ENCODE measurements around the gene ARHGEF17.

The ARHGEF17 gene

DNA sequence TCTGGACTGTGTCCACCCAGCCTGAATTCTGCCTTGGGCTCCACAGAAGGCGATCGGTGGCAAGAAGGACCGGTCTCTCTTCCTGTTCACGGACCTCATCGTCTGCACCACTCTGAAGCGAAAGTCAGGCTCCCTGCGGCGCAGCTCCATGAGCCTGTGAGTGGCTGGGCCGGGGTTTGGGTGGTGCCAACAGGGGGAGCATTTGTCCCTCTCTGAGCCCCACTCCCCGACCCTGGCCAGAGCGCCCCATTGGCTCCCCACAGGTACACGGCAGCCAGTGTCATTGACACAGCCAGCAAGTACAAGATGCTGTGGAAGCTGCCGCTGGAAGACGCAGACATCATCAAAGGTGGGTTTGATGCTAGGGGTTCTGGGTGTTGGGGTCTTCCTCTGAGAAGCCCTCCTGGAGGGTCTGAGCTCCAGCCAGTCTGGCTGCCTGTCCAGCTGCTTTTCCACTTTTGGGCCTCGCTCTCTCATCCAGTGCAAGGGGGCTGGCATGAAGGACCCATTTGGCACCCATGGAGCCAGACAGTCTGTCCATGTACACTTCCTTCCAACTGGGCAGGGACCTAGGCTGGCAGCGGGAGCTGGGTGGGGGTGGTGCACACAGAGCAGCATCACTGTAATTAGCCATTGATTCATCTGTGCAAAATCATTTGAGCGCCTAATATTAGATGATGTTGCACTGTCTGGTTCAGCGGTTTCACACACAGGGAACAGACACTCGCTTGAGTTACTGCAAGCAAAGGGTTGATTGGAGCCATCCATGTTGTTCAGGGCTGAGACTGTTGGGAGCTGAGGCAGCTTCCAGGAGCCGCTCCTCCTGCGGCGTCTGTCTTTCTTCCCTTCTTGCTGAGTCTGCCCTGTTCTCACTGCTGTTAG is 49.1 kb downstream of the ARHGEF17 start:
- no peak for DNase-seq (ENCODE audit: low read depth in 2 of 2)

DNA sequence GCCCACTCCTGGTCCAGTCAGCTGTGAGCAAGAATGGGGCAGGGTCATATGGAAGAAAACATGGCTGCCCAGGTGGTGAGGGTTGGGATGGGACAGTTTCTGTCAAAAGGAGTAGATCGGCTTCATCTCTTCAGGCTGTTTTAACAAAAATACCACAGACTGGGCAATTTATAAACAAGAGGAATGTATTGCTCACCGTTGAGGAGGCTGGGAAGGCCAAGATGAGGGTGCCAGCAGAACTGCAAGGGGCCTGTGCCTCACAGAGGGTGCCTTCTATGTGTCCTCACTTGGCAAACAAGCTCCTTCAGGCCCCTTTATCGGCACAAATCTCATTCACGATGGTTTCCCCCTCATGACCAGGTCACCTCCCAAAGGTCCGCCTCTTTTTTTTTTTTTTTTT is 50.0 kb downstream of the ARHGEF17 start:
- no peak for DNase-seq (ENCODE audit: low read depth in 2 of 2)

DNA sequence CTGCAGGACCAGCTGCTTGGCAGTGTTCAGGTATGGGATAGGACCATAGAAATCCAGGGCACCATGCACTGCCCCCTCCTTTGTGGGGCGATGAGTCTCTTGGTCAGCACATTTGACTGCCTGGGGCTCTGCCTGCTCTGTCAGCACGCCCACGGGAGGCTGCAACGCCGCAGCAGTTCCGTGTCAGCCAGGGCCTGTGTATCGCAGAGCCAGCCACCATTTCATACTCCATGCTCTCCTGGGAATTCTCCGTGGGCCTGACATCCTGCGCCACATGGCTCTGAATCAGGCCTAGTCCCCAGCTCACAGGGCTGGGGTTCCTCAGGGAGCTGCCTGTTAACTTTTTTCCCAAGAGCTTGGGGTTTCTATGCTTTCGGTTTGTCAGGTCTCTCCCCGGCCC is 51.3 kb downstream of the ARHGEF17 start:
- DNase-seq (ENCODE audit: low read depth in 2 of 2) = no peak

DNA sequence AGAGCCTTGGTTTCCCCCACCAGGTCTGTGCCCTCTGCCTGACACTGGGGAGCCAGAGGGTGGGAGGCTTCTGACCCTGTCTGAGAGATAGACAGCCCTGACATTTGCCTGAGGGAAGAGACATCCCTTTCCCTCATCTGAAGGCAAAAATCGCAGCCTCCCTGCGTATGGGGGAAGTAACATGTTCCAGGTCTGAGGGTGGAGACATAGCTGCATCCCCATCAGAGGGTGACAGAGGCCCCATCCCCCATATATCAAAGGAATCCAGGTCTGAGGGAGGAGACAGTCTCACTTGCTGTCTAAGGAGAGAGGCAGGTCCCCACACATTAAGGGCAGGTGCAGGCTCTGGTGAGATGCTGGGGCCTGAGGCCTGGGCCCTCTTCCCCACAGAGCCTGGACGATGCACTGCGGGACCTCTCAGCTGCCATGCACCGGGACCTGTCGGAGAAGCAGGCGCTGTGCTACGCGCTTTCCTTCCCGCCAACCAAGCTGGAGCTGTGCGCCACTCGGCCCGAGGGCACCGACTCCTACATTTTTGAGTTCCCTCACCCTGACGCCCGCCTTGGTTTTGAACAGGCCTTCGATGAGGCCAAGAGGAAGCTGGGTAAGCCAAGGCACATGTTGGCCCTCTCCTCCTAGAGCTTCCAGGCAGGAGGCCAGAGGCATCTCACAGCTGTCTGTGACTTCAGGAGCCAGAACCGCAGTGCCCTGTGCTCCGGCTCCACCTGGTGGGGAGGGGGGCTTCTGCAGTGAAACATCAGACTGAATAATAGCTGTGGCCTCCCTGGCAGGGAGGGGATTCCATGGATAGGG is 52.1 kb downstream of the ARHGEF17 start:
- DNase-seq (ENCODE audit: low read depth in 2 of 2) = no peak

DNA sequence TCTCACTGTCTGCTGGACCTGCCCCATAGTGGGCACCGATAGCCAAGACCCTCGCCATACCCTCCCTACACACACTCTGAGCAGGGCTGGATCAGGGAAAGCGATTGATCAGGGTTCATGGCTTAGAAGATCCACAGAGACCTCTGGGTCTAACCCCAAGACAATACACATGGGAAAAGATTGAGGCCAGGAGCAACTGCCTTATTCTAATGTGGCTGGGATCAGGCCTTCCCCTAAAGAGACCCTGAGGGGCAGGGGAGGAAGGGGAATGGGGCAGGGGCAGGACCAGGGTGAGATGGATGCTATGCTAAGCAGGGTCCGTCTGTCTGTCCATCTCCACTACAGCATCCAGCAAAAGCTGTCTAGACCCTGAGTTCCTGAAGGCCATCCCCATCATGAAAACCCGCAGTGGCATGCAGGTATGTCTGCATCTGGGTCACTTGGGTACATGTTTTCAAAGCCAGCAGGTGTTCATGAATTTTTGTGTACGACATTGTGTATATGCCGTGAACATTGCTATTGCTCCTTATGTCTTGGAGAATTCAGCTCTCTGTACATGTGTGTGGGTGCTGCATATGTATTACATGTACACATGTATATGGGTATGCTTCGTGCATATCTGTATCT is 52.8 kb downstream of the ARHGEF17 start:
- DNase-seq (ENCODE audit: low read depth in 2 of 2) = no peak

DNA sequence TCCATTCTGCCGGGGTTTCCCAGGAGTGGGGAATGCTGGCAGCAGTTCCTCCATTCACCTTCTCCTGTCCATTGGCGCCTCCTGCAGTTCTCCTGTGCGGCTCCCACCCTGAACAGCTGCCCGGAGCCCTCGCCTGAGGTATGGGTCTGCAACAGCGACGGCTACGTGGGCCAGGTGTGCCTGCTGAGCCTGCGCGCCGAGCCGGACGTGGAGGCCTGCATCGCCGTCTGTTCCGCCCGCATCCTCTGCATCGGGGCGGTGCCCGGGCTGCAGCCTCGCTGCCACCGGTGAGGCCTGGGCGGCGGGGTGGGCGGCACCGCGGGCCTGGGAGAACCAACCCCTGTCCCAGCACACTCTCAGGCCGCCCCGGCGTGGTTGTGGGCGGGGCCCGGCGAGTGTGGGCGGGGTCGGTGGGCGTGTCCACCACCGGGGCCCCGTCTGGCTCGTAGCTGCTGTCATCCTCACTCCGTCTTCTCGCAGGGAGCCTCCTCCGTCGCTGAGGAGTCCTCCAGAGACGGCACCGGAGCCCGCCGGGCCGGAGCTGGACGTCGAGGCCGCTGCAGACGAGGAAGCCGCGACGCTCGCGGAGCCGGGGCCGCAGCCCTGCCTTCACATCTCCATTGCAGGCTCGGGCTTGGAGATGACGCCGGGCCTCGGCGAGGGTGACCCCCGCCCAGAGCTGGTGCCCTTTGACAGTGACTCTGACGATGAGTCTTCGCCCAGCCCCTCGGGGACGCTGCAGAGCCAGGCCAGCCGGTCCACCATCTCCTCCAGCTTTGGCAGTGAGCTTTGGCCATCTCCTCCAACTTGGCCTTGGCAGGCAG is 54.1 kb downstream of the ARHGEF17 start:
- DNase-seq (ENCODE audit: low read depth in 2 of 2) = no peak

DNA sequence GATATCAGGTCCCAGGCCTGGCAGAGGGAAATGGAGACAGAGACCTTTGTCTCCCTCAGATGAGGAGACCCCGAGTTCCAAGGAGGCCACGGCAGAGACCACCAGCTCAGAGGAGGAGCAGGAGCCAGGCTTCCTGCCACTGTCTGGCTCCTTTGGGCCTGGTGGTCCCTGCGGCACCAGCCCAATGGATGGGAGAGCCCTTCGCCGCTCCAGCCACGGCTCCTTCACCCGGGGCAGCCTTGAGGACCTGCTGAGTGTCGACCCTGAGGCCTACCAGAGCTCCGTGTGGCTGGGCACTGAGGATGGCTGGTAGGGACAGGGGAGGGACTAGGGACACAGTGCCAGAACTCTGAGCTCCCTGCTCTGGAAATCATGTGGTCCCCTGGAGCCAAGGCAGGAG is 55.1 kb downstream of the ARHGEF17 start:
- DNase-seq (ENCODE audit: low read depth in 2 of 2) = no peak

DNA sequence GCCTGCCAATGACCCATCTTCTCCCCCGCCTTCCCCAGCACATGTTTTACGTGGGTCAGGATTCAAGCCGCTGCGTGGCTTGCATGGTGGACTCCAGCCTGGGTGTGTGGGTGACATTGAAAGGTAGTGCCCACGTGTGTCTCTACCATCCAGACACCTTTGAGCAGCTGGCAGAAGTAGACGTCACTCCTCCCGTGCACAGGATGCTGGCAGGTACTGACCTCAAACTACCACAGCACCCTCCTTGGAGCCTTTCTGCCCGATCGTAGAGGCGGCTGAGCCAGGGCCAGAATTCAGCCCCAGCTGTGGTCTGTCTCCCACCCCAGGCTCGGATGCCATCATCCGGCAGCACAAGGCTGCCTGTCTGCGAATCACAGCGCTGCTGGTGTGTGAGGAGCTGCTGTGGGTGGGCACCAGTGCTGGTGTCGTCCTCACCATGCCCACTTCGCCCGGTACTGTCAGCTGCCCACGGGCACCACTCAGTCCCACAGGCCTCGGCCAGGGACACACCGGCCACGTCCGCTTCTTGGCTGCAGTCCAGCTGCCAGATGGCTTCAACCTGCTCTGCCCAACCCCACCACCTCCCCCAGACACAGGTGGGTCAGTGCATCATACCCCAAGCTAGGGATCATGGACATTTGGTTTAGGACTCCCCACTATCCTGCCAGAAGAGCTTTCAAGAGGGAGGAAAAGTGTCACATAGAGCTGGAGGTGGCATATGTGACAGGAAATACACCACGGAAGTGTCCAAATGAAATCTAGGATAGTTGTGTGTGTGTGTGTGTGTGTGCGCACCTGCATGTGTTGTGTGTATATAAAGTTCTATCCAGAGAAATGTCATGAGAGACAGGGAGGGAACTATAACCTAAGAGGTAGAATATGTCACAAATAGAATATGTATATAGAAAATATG is 57.5 kb downstream of the ARHGEF17 start:
- DNase-seq (ENCODE audit: low read depth in 2 of 2) = no peak

DNA sequence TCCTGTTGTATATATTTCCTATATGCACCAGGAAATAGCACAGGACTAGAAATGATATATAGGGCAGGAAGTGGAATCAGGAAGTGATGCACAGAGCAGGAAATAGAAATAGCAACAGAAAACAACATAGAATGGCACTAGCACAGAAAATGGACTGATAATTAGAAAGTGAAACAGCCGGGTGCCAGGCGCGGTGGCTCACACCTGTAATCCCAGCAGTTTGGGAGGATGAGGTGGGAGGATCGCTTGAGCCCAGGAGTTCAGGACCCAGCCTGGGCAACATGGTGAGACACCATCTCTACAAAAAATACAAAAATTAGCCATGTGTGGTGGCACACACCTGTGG is 58.2 kb downstream of the ARHGEF17 start:
- no peak for DNase-seq (ENCODE audit: low read depth in 2 of 2)

DNA sequence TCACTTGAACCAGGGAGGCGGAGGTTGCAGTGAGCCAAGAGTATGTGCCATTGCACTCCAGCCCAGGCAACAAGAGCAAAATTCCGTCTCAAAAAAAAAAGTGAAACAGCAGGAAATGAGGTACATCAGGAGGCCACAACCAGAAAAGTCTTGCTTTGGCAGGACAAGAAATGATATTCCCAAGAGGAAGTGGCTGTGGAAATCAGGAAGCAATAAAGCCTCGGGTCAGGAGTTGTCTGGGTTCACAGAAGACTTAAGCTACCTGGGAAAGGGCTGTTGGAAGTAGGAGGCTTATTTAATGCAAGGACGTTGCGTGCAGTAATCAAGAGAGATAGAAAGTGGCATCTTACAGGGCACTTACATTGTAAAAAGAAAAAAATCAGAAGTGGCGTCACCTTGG is 58.9 kb downstream of the ARHGEF17 start:
- no peak for DNase-seq (ENCODE audit: low read depth in 2 of 2)

DNA sequence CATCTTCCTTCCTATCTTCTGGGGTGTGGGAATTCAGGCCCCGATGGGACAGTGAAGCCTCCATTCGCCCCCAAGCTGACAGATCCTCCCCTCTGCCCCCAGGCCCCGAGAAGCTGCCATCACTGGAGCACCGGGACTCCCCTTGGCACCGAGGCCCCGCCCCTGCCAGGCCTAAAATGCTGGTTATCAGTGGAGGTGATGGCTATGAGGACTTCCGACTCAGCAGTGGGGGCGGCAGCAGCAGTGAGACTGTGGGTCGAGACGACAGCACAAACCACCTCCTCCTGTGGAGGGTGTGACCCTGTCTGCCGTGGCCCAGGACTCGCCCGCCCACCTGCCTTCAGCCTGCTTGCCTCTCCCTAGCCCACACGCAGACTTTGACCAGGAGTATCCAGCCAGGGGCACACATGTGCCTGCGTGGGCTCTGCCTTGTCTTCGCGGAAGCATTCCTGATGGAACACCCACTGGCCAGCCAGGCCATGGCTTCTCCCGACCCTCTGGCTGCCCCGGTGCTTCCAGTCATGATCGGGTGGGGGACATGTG is 59.5 kb downstream of the ARHGEF17 start:
- DNase-seq (ENCODE audit: low read depth in 2 of 2) = no peak

DNA sequence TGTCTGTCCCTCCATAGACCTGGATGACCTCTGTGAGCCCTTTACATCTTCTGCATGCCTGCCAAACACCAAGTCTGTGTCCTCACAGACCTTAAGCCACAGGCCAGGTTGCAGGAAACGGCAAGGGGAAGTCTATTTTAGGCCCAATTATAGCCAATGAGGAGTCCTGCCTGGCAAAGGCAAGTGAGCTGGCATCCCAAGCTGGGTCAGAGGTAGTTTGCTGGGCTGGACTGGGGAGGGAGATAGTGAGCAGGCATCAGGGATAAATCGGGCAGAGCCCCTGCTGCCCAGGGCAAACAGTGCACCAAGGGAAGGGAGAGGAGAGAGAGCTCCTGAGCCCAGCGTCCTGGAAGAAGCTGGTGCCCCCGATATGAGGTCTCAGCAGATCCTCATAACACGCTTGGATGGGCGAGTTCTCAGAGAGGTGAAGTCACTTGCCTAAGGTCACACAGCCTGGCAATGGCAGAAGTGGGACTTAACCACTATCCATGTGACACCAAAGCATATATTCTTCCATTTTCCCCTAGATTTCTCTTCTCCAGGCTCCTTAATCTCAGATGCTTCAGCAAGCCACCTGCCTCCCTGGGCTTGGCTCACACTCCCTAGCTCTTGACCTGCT is 64.4 kb downstream of the ARHGEF17 start:
- no peak for DNase-seq (ENCODE audit: low read depth in 2 of 2)

DNA sequence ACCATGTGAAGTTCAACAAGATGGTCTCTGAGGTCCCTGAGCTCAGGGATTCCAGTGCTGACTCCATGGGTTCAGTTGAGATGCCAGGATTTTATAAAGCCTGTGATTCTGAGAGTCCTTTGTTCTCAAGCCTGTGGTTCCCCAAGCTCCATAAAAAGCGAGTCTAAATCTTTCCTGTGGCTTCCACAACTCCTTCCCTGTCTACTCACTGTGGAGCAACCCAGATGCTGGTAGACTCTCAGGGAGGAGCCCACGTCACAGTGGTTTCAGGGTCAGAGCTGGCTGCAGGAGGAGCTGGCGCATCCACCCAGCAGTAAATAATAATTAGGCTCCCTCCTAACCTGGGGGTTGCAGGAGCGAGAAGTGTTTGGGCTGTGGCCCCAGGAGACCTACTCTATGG is 66.1 kb downstream of the ARHGEF17 start:
- DNase-seq (ENCODE audit: low read depth in 2 of 2) = no peak

DNA sequence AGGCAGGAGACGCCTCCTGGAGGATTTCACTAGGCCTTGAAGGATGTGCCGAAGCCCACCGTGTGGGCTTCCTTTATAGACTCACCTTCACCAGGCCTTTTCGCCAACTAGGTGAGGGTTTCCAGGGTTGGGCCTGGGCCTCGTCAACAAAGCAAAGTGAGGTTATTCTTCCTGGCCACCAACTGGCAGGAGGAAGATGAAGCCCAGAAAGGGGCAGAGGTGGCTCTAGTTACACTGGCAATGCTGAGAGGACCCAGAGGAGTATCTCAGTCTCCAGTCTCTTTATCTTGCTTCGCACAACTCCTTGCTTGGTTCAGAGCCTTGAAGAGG is 67.7 kb downstream of the ARHGEF17 start:
- no peak for DNase-seq (ENCODE audit: low read depth in 2 of 2)

DNA sequence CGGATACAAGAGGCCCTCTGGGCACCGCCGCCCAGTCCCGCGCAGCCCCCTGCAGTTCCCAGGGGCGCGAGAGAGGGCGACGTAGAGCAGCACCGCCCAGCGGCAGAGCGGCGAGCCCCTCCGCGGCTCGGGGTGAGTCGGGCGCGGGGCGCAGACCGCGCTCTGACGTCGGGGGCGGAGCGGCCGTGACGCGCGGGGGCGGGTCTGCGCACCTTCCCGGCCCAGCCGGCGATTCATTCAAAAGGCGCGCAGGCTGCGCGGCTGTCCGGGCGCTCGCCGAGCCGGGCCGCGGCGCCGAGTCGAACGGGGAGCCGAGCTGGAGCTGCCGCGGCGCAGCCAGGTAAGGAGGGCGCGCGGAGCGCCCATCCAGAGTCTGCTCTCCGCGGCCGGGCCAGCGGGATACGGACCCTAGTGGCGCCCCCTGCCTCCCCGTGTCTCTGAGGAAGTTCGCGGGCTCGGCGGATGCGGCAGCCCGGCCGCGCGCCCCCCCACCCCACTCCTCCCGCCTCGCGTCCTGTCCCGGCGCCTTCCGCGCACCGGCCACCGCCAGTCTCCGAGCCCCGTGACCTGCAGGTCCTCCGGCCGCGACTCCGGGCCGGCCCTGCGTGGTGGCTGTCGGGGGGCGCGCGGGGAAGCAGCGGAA is 68.2 kb downstream of the ARHGEF17 start, which contains the start of gene RELT:
RELT (plus strand) TSS at position 240 of the 643 bp plus-strand sequence. CDS start 12,738 bp downstream, outside the sequence.
- DNase-seq (ENCODE audit: low read depth in 2 of 2) = peak; percentile 86

DNA sequence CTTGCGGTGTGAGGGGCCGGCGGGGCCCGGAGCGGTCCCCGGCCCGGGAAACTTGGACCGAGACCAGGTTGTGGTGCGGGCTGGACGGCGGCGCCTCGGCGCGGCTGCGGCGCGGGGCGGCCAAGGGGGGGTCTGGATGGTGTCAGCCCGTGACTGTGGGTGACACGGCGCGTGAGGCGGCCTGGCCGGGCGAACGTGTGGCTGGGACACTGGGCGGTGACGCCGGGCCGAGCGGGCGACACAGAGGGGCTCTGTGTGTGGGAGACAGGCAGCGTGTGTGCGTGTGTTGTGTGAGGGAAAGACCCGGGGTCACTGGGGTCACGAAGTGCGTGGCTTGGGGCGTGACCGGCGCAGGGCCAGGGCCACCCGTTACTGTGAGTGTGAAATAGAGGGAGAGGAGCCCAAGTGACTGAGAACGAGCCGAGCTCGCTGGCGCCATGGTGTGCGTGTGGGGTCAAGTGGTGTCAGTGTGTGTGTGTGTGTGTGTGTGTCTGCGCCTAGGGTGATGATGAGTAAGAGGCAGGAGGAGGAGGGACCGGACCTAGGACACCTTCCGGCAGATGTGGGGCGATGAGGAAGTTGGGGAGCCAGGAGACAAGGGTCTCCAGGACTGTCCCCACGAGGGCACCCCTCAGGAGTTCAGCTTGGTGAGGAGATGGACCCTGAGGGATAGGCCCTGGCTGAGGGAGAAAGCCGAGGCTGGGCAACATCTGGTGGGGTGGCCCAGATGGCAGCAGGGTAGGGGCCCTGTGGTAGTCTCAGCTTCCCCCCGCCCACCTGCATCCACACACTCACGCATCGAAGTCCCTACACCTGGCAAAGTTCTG is 68.9 kb downstream of the ARHGEF17 start:
- DNase-seq (ENCODE audit: low read depth in 2 of 2) = peak; percentile 18 to 36

DNA sequence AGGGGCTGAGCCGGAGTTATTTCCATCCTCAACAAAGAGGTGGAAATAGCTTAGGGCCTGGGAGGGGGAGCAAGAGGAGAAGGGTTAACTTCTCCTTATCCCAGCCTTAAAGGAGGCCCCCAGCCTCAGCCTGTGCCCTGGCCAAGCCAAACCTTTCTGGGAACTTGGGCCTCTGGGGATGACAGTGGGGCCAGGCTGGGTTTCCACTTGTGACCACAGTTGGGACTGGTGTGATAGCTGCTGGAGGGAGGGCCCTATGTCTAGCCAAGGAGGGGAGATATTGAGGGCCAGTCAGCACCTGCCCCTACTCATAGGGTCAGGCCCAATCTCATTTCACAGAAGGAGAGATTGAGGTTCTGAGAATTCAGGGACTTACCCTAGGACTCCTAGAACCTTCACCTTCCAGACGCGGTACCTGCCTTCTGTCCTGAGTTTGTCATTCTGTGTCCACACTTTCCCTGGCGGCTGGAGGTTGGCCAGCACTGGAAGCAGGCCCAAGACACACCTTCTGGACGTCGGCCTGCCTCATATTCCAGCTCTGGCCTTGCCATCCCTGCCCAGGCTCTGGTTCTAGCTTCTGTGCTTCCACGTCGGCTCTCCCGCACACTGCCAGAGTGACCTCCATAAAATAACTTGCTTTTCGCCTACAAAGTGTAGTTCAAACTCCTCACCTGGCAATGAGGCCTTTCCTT is 71.3 kb downstream of the ARHGEF17 start:
- no peak for DNase-seq (ENCODE audit: low read depth in 2 of 2)

DNA sequence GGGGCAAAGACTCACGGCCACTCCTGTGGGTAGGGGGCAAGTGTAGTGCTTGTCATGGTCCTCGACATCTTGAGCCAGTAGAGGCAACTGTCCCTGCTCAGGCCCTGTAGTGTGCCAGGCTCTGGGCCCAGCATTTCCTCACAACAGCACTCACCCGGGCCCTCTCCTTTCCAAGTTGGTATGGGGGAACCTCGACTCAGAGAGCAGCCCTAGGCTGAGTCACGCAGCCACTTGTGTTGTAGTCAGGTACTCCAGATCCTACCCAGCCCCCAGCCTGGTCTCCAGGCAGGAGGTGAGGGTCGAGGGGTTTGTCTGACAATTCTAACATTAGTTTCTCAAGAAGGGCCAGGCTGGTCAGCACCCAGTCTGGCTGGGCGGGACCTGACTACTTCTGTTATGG is 72.3 kb downstream of the ARHGEF17 start:
- DNase-seq (ENCODE audit: low read depth in 2 of 2) = no peak
